IMR-90 (cell line): ENCODE data around the gene BANF1. TPM values are rescaled to one million over a fixed set of nuclear protein-coding genes. Genes with fewer than 3 reads are reported as not detected.

Experiments used
- ATAC-seq: fragments of 200-7000 bp; cut with Tn5 transposase; 2 replicates; pipeline ENCODE4 v1.9.1; 2020; ENCODE audit warnings: low read depth, mild to moderate bottlenecking, moderate library complexity
- BruUV-seq: library from RNA; stranded (reverse); fragments of 400-500 nt; replicated peaks from 2 replicates; lab custom pipeline; 2021; lab: Mats Ljungman, UMichigan
- CTCF ChIA-PET: fragments of 300-600 bp; formaldehyde crosslinking; extraction: SDS; loops from one replicate; lab custom pipeline; 2021; ENCODE audit warnings: antibody characterized with exemption; lab: Yijun Ruan, JAX
- POLR2A ChIA-PET: fragments of 300-600 bp; sonication (Branson Sonifier 250); formaldehyde crosslinking; loops from one replicate; lab custom pipeline; 2022; ENCODE audit warnings: antibody characterized with exemption; ENCODE audit not compliant: unreplicated experiment; lab: Charles Lee
- DNase-seq: peaks from one replicate; pipeline ENCODE4 v3.0.0; 2013
- H2AFZ ChIP-seq: replicated peaks from 2 replicates; pipeline ENCODE3; 2013; ENCODE audit warnings: low read length, mild to moderate bottlenecking; ENCODE audit not compliant: poor library complexity
- H2AK5ac ChIP-seq: 2 replicates; pipeline ENCODE4 v1.6.1; 2013; ENCODE audit warnings: low read depth, low read length, inconsistent platforms
- H2AK9ac ChIP-seq: replicated peaks from 2 replicates; pipeline ENCODE3; 2013; ENCODE audit warnings: mild to moderate bottlenecking, low read depth, low read length, moderate library complexity; ENCODE audit not compliant: poor library complexity
- H2BK120ac ChIP-seq: 2 replicates; pipeline ENCODE4 v1.6.1; 2013; ENCODE audit warnings: low read depth, low read length, inconsistent platforms
- H2BK15ac ChIP-seq: 3 replicates; pipeline ENCODE4 v1.6.1; 2013; ENCODE audit warnings: low read depth, low read length, inconsistent platforms
- H2BK20ac ChIP-seq: 2 replicates; pipeline ENCODE4 v1.6.1; 2013; ENCODE audit warnings: low read depth, mild to moderate bottlenecking, inconsistent platforms, low read length, moderate library complexity
- H2BK5ac ChIP-seq: 2 replicates; pipeline ENCODE4 v1.6.1; 2013; ENCODE audit warnings: mild to moderate bottlenecking, low read depth, low read length, inconsistent platforms; ENCODE audit not compliant: poor library complexity, severe bottlenecking
- H3K14ac ChIP-seq: replicated peaks from 2 replicates; pipeline ENCODE4 v1.6.1; 2013; ENCODE audit warnings: low read depth, low read length, inconsistent platforms
- H3K18ac ChIP-seq: 2 replicates; pipeline ENCODE4 v1.6.1; 2013; ENCODE audit warnings: low read depth, low read length, control low read depth
- H3K23ac ChIP-seq: 2 replicates; pipeline ENCODE4 v1.6.1; 2013; ENCODE audit warnings: low read depth, low read length, inconsistent platforms
- H3K27ac ChIP-seq: 2 replicates; pipeline ENCODE4 v1.5.1; 2013; ENCODE audit warnings: mild to moderate bottlenecking, control low read depth, low read length; ENCODE audit not compliant: insufficient read depth
- H3K27me3 ChIP-seq: 2 replicates; pipeline ENCODE4 v1.6.1; 2013; ENCODE audit warnings: low read length; ENCODE audit not compliant: control insufficient read depth, insufficient read depth
- H3K36me3 ChIP-seq: 2 replicates; pipeline ENCODE4 v1.6.1; 2013; ENCODE audit warnings: low read length, mixed read lengths; ENCODE audit not compliant: control insufficient read depth, insufficient read depth
- H3K4ac ChIP-seq: 2 replicates; pipeline ENCODE4 v1.6.1; 2013; ENCODE audit warnings: low read depth, low read length, inconsistent platforms
- H3K4me1 ChIP-seq: 2 replicates; pipeline ENCODE4 v1.6.1; 2013; ENCODE audit warnings: low read length, mixed read lengths; ENCODE audit not compliant: control insufficient read depth, insufficient read depth
- H3K4me2 ChIP-seq: 2 replicates; pipeline ENCODE4 v1.6.1; 2013; ENCODE audit warnings: low read depth, mild to moderate bottlenecking, control low read depth, low read length, moderate library complexity
- H3K4me3 ChIP-seq: 2 replicates; pipeline ENCODE4 v1.5.1; 2013; ENCODE audit warnings: low read depth, mild to moderate bottlenecking, control low read depth, low read length, moderate library complexity; ENCODE audit not compliant: insufficient read depth
- H3K56ac ChIP-seq: 2 replicates; pipeline ENCODE4 v1.6.1; 2013; ENCODE audit warnings: low read length, inconsistent platforms; ENCODE audit not compliant: insufficient read depth; ENCODE audit errors: extremely low read depth
- H3K79me1 ChIP-seq, 2 experiments: 2 replicates each; pipeline ENCODE4 v1.6.1; 2013; ENCODE audit warnings: low read length in 2 of 2, inconsistent platforms in 1 of 2, low read depth in 1 of 2
- H3K9ac ChIP-seq: 2 replicates; pipeline ENCODE4 v1.6.1; 2013; ENCODE audit warnings: low read depth, low read length, control low read depth
- H3K9me1 ChIP-seq: 2 replicates; pipeline ENCODE4 v1.6.1; 2013; ENCODE audit warnings: low read length, inconsistent platforms; ENCODE audit not compliant: insufficient read depth
- H3K9me3 ChIP-seq: 2 replicates; pipeline ENCODE4 v1.6.1; 2013; ENCODE audit warnings: low read length; ENCODE audit not compliant: control insufficient read depth, insufficient read depth
- H4K20me1 ChIP-seq: 2 replicates; pipeline ENCODE4 v1.6.1; 2013; ENCODE audit warnings: low read length, inconsistent platforms; ENCODE audit not compliant: insufficient read depth
- H4K5ac ChIP-seq: 2 replicates; pipeline ENCODE4 v1.6.1; 2013; ENCODE audit warnings: mild to moderate bottlenecking, low read depth, low read length, control low read depth
- H4K8ac ChIP-seq, 2 experiments: 2 replicates each; pipeline ENCODE4 v1.6.1; 2013; ENCODE audit warnings: low read depth in 2 of 2, low read length in 2 of 2, control low read depth in 1 of 2, inconsistent platforms in 1 of 2
- H4K91ac ChIP-seq: 2 replicates; pipeline ENCODE4 v1.6.1; 2013; ENCODE audit warnings: low read depth, low read length, inconsistent platforms; ENCODE audit not compliant: insufficient read depth
- BHLHE40 ChIP-seq: fragments of 150-350 bp; IDR thresholded peaks from 2 replicates; pipeline ENCODE4 v1.6.1; 2016; ENCODE audit warnings: mild to moderate bottlenecking, low read depth, low read length
- CEBPB ChIP-seq: IDR thresholded peaks from 2 replicates; pipeline ENCODE4 v1.6.1; 2012; ENCODE audit warnings: low read depth, low read length, improper control_type of control experiment
- CHD1 ChIP-seq: IDR thresholded peaks from 2 replicates; pipeline ENCODE4 v1.6.1; 2012; ENCODE audit warnings: low read depth, low read length, improper control_type of control experiment
- MAFK ChIP-seq: IDR thresholded peaks from 2 replicates; pipeline ENCODE4 v1.6.1; 2012; ENCODE audit warnings: low read depth, low read length, improper control_type of control experiment
- MAZ ChIP-seq: IDR thresholded peaks from 2 replicates; pipeline ENCODE4 v1.6.1; 2012; ENCODE audit warnings: low read depth, mild to moderate bottlenecking, low read length, improper control_type of control experiment, moderate library complexity, borderline replicate concordance
- POLR2A ChIP-seq: IDR thresholded peaks from 2 replicates; pipeline ENCODE4 v1.6.1; 2012; ENCODE audit warnings: mild to moderate bottlenecking, low read depth, low read length
- RAD21 ChIP-seq: IDR thresholded peaks from 2 replicates; pipeline ENCODE4 v1.6.1; 2012; ENCODE audit warnings: low read length, improper control_type of control experiment
- RFX5 ChIP-seq: IDR thresholded peaks from 2 replicates; pipeline ENCODE4 v1.8.0; 2012; ENCODE audit warnings: low read depth, mild to moderate bottlenecking, low read length, moderate library complexity
- SMC3 ChIP-seq: fragments of 150-350 bp; IDR thresholded peaks from 2 replicates; pipeline ENCODE4 v1.6.1; 2016; ENCODE audit warnings: low read depth, mild to moderate bottlenecking, antibody characterized with exemption, low read length, moderate library complexity
- WGBS, 2 experiments: methylation state at CpG; one replicate each; pipeline versions ENCODE4 v1.1.5 to v1.1.7; 2013; ENCODE audit warnings: missing lambda C conversion rate in 2 of 2; ENCODE audit not compliant: insufficient read length in 1 of 2; ENCODE audit errors: extremely low coverage in 2 of 2; 5-methylcytosine and 5-hydroxymethylcytosine counted together
- dilution Hi-C: fragments of 300-500 bp; cut with HindIII; formaldehyde crosslinking; loops from one replicate; pipeline ENCODE4 v1.14.3; 2018; ENCODE audit warnings: low sequenced_read_pairs; ENCODE audit not compliant: unreplicated experiment
- in situ Hi-C: fragments of 300-500 bp; cut with MboI; formaldehyde crosslinking; loops from 3 replicates; pipeline ENCODE4 v1.14.3; 2019; ENCODE audit warnings: low sequenced_read_pairs, inconsistent platforms, mixed read lengths
- intact Hi-C: fragments of 100-400 bp; cut with micrococcal nuclease; formaldehyde crosslinking; loops from 2 replicates; pipeline ENCODE4 v1.10.0; 2022
- polyA plus RNA-seq, 3 experiments: library from polyadenylated mRNA; depleted of rRNA; stranded (reverse); fragments of >200 nt; gene quantifications; 2 replicates each; pipeline ENCODE4 v1.2.3, GENCODE V29; 2012; ENCODE audit warnings: low replicate concordance in 1 of 3
- total RNA-seq: library from RNA; depleted of rRNA; stranded (reverse); fragments of >200 nt; gene quantifications from 2 replicates; pipeline ENCODE4 v1.2.3, GENCODE V29; 2012
- TF ChIP-seq, protein P1 (sequence below): fragments of 150-350 bp; IDR thresholded peaks from 2 replicates; pipeline ENCODE4 v1.6.1; 2017; ENCODE audit warnings: mild to moderate bottlenecking, antibody characterized with exemption, low read length, low read depth
- TF ChIP-seq, protein P2 (sequence below): fragments of 150-350 bp; IDR thresholded peaks from 2 replicates; pipeline ENCODE4 v1.6.1; 2016; ENCODE audit warnings: low read depth, mild to moderate bottlenecking, low read length, moderate library complexity, borderline replicate concordance

BANF1 gene
- total and polyA plus RNA-seq, 2 of the 4 experiments (the other 2 are of a cell fraction), result 36.6 to 242 TPM

DNA sequence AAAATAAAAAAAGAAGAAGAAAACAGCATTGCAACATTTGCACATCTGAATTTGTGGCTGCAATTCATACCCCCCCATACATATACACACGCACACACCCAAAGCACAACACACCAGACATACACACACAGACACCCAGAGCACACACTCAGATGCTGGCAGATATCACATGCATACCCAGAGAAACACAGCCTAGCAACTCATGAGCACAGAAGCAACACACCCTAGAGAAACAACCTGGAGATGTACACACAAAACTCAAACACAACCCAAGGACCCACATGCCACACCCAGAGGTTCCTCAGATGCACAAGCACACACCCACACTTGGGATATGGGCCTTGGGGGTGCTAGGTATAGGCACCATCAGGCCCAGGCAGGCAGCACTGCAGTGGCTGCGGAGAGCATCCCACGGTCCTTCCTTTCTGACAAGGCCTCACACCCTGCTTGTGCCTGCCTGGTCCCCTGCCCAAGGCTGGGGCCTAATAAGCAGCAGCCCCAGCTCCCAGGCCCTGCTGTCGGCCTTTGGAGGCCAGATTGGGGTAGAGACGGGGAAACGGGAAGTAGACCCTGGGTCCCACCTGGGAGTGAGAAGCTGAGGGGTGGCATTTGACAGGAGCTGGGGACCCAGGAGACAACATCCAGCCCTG lies 12.6 kb downstream of the BANF1 start (continued):
- TF ChIP-seq, protein P1, sequence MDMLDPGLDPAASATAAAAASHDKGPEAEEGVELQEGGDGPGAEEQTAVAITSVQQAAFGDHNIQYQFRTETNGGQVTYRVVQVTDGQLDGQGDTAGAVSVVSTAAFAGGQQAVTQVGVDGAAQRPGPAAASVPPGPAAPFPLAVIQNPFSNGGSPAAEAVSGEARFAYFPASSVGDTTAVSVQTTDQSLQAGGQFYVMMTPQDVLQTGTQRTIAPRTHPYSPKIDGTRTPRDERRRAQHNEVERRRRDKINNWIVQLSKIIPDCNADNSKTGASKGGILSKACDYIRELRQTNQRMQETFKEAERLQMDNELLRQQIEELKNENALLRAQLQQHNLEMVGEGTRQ, result no peak
- no peak for TF ChIP-seq POLR2A

DNA sequence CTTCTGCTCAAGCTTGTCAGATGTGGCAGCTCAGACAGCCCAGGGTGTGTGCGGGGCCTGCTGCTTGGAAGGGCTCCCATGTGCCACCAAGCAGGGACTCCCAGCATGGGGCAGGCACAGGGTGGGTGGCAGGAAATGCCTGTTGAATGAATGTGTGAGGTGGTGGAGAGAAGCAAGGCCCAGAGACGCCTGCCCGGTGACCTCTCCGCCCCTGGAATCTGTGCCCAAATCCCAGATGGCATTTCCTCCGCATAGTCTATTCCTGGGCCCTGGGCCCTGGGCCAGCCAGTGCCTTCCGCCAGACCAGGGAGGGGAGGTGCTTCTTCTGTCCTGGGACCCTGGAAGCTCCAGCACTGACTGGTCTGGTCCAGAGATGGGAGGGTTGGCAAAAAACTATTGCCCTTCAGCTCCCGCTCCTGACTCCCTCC lies 13.2 kb downstream of the BANF1 start:
- H3K4me1 ChIP-seq, result peaks cover 9% of the 10 kb centered on the region
- ChIA-PET POLR2A (no interaction called here), CTCF (interaction anchor here (0.5 kb wide), 1 partner anchor 304 kb away, joined by 3 read pairs; no protein-coding TSS in a partner anchor)
- DNase-seq, result no peak
- H3K27ac ChIP-seq, result peak overlapping the region; percentile 2; the same call in 1 of the 2 replicates
- no peak overlapping the region for H3K9ac ChIP-seq
- H3K4ac ChIP-seq, result peak overlapping the region; percentile 75
- peaks cover 13% of the 10 kb centered on the region for H3K27me3 ChIP-seq
- H4K91ac ChIP-seq, result peak overlapping the region; percentile 83
- peak overlapping the region; percentile 93 for H2AK9ac ChIP-seq
- no peak overlapping the region for H3K4me3 ChIP-seq
- H3K56ac ChIP-seq, result no peak overlapping the region; the same call in 1 of the 2 replicates
- BruUV-seq, result no TSS peak
- H3K9me3 ChIP-seq, result no peaks in the 10 kb centered on the region
- 36% methylated on average over 4 of the region's 7 CpGs; no CpG with 5 or more reads in 1 of the 2 experiments for WGBS, 2 experiments
- intact Hi-C loops (no loop called here), dilution Hi-C loops (no loop called here), in situ Hi-C loops (no loop called here)
- no peak overlapping the region for H3K18ac ChIP-seq
- peak overlapping the region; percentile 80 for H3K14ac ChIP-seq
- H4K20me1 ChIP-seq, result no peaks in the 10 kb centered on the region; the same call in 1 of the 2 replicates
- H2BK15ac ChIP-seq, result peak overlapping the region; percentile 85; the same call in 1 of the 3 replicates
- H4K5ac ChIP-seq, result peak overlapping the region; percentile 23; the same call in 1 of the 2 replicates
- peaks cover 27% of the 10 kb centered on the region for H3K9me1 ChIP-seq
- H2AFZ ChIP-seq, result peak overlapping the region; percentile 86
- H2BK120ac ChIP-seq, result peak overlapping the region; percentile 85
- no peak overlapping the region; the same call in 1 of the 2 replicates for H3K23ac ChIP-seq
- H2BK5ac ChIP-seq, result peak overlapping the region; percentile 48
- no peak overlapping the region for H3K4me2 ChIP-seq
- ATAC-seq, result peak; percentile 63
- H2AK5ac ChIP-seq, result peak overlapping the region; percentile 82
- H3K79me1 ChIP-seq, result no peaks in the 10 kb centered on the region
- no peaks in the 10 kb centered on the region for H3K36me3 ChIP-seq
- peak overlapping the region; percentile 81 to 88 for H4K8ac ChIP-seq
- H2BK20ac ChIP-seq, result peak overlapping the region; percentile 88
- TF ChIP-seq CHD1 (no peak), SMC3 (no peak), RFX5 (no peak), MAFK (no peak), CEBPB (no peak), BHLHE40 (no peak), MAZ (no peak), RAD21 (no peak)
- TF ChIP-seq, protein P2, sequence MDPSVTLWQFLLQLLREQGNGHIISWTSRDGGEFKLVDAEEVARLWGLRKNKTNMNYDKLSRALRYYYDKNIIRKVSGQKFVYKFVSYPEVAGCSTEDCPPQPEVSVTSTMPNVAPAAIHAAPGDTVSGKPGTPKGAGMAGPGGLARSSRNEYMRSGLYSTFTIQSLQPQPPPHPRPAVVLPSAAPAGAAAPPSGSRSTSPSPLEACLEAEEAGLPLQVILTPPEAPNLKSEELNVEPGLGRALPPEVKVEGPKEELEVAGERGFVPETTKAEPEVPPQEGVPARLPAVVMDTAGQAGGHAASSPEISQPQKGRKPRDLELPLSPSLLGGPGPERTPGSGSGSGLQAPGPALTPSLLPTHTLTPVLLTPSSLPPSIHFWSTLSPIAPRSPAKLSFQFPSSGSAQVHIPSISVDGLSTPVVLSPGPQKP, result no peak
- TF ChIP-seq, protein P1, result no peak
